WTC11 (cell line): Measurements from ENCODE around the gene CD72.

ENCODE experiments used
- FOXP1 ChIP-seq: sonication (generic); formaldehyde crosslinking; IDR thresholded peaks from 2 replicates; pipeline ENCODE4 v1.8.0; 2022; ENCODE audit warnings: missing genetic modification reagents, mild to moderate bottlenecking, moderate library complexity, borderline replicate concordance
- TF ChIP-seq, protein P1 (sequence below): fragments of 200-600 bp; IDR thresholded peaks from 2 replicates; pipeline ENCODE4 v1.8.0; 2022; ENCODE audit warnings: antibody characterized with exemption

DNA sequence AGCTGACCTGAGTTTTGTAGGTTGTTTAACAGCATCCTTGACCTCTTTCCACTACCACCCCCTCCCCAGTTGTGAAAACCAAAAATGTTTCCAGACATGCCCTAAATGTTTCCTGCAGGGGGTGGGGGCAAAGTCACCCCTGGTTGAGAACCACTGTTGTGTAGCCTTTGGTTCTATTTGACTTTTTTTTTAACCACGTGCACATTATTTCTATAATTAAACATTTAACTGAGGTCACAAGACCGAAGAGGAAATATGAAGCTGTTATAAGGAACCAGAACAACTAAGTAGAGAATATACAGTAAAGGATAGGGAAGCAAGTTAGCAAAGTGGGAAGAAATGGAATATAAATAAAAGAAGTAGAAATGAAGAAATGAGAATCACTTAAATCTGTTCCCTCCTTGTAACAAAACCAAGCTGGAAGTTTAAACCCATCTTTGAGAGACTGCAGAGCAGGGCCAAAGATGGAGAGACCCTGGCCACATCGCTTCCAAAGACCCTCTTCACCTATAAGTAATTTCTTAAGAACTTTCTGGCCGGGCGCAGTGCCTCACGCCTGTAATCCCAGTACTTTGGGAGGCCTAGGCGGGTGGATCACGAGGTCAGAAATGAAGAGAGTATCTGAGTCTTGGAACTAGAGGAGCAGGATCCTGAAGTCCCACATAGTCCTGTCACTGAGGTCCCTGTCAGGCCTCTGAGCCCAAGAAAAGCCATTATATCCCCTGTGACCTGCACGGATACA lies 18.1 kb upstream of the CD72 start:
- TF ChIP-seq FOXP1 (CRISPR knock-in tag), result no peak
- TF ChIP-seq, protein P1, sequence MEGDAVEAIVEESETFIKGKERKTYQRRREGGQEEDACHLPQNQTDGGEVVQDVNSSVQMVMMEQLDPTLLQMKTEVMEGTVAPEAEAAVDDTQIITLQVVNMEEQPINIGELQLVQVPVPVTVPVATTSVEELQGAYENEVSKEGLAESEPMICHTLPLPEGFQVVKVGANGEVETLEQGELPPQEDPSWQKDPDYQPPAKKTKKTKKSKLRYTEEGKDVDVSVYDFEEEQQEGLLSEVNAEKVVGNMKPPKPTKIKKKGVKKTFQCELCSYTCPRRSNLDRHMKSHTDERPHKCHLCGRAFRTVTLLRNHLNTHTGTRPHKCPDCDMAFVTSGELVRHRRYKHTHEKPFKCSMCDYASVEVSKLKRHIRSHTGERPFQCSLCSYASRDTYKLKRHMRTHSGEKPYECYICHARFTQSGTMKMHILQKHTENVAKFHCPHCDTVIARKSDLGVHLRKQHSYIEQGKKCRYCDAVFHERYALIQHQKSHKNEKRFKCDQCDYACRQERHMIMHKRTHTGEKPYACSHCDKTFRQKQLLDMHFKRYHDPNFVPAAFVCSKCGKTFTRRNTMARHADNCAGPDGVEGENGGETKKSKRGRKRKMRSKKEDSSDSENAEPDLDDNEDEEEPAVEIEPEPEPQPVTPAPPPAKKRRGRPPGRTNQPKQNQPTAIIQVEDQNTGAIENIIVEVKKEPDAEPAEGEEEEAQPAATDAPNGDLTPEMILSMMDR, result no peak
